Activated B cell treated with CpG ODN at 0.5 μM for 24 hours (primary cell): Measurements from ENCODE around the gene TEAD3. TPM values are rescaled to one million over a fixed set of nuclear protein-coding genes. Genes with fewer than 3 reads are reported as not detected.
"Not testable (repeated sequence)": the region's sequence is repeated elsewhere in the genome, so short reads cannot be mapped to it uniquely, and the experiment has no call there.

Source experiments
- ATAC-seq: fragments of 200-7000 bp; cut with Tn5 transposase; one replicate; pipeline ENCODE4 v1.10.0; 2021; ENCODE audit warnings: low read depth, mild to moderate bottlenecking, moderate library complexity
- CTCF ChIA-PET: fragments of 350-600 bp; sonication (Branson Sonifier 250); formaldehyde crosslinking; loops from one replicate; lab custom pipeline; 2021; ENCODE audit warnings: antibody characterized with exemption; lab: Charles Lee
- POLR2A ChIA-PET: fragments of 350-600 bp; sonication (Branson Sonifier 250); formaldehyde crosslinking; loops from one replicate; lab custom pipeline; 2021; ENCODE audit warnings: antibody characterized with exemption; lab: Charles Lee
- DNase-seq: peaks from one replicate; pipeline ENCODE4 v3.0.0; 2022
- H3K27ac Mint-ChIP-seq: one replicate; pipeline ENCODE4 v1.8.0; 2020; ENCODE audit warnings: mixed read lengths
- H3K27me3 Mint-ChIP-seq: one replicate; pipeline ENCODE4 v1.8.0; 2021; ENCODE audit warnings: mixed read lengths
- H3K36me3 Mint-ChIP-seq: one replicate; pipeline ENCODE4 v1.8.0; 2021; ENCODE audit warnings: low read depth, mixed read lengths
- H3K4me1 Mint-ChIP-seq: one replicate; pipeline ENCODE4 v1.8.0; 2021; ENCODE audit warnings: mixed read lengths
- H3K4me3 Mint-ChIP-seq: one replicate; pipeline ENCODE4 v1.8.0; 2020; ENCODE audit warnings: mild to moderate bottlenecking, mixed read lengths
- H3K9me3 Mint-ChIP-seq: one replicate; pipeline ENCODE4 v1.8.0; 2020; ENCODE audit warnings: mixed read lengths
- intact Hi-C: fragments of 100-400 bp; cut with micrococcal nuclease; formaldehyde crosslinking; loops from one replicate; pipeline ENCODE4 v1.15.1; 2024
- total RNA-seq: library from RNA; stranded (reverse); gene quantifications from 2 replicates; pipeline ENCODE4 v1.2.3, GENCODE V29; 2022
- TF ChIP-seq, protein P1 (sequence below): fragments of 200-600 bp; IDR thresholded peaks from one replicate; pipeline ENCODE4 v1.8.0; 2022; ENCODE audit warnings: antibody characterized with exemption, mild to moderate bottlenecking

The TEAD3 gene
- total RNA-seq, 1 donor from 2014 or later, result 0.13 TPM

DNA sequence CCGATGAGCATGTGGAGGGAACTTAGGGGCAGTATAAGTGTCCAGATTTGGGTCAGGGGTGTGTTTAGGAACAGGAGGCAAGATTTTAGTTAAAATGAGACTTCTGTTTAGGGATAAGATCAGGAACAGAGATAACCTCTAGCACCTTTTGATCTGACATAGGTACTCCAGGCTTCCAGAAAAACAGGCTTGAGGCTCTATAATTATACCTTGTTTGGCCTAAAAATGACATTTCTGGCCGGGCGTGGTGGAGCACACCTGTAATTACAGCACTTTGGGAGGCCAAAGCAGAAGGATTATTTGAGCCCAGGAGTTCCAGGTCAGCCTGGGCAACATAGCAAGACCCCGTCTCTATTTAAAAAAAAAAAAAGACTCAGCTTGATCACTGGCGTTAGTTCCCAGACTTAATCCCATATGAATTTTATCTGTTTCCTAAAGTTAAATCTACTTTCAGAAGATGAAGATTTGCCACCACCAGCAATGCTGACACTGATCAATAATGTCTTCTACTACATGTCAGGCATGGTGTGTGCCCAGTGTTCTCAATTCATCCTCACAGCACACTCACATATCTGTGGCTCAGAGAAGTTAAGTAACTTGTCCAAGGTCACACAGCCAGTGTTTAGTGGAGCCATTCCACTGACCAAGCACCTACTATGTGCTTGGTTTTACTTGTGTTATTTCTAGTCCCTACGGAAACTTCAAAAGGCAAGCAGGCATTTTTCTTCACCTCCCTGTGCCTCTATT, 21.9 kb upstream of the TEAD3 start:
- Mint-ChIP-seq H3K4me1 (peaks cover 8% of the 10 kb centered on the region), H3K27ac (no peak overlapping the region), H3K27me3 (peaks cover 8% of the 10 kb centered on the region), H3K9me3 (no peaks in the 10 kb centered on the region), H3K4me3 (no peak overlapping the region), H3K36me3 (no peaks in the 10 kb centered on the region)
- CTCF ChIA-PET, result no interaction called here
- TF ChIP-seq, protein P1, sequence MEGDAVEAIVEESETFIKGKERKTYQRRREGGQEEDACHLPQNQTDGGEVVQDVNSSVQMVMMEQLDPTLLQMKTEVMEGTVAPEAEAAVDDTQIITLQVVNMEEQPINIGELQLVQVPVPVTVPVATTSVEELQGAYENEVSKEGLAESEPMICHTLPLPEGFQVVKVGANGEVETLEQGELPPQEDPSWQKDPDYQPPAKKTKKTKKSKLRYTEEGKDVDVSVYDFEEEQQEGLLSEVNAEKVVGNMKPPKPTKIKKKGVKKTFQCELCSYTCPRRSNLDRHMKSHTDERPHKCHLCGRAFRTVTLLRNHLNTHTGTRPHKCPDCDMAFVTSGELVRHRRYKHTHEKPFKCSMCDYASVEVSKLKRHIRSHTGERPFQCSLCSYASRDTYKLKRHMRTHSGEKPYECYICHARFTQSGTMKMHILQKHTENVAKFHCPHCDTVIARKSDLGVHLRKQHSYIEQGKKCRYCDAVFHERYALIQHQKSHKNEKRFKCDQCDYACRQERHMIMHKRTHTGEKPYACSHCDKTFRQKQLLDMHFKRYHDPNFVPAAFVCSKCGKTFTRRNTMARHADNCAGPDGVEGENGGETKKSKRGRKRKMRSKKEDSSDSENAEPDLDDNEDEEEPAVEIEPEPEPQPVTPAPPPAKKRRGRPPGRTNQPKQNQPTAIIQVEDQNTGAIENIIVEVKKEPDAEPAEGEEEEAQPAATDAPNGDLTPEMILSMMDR, result no peak
- POLR2A ChIA-PET, result no interaction called here
- ATAC-seq (no peak), DNase-seq (no peak)
- intact Hi-C loops, result no loop called here

DNA sequence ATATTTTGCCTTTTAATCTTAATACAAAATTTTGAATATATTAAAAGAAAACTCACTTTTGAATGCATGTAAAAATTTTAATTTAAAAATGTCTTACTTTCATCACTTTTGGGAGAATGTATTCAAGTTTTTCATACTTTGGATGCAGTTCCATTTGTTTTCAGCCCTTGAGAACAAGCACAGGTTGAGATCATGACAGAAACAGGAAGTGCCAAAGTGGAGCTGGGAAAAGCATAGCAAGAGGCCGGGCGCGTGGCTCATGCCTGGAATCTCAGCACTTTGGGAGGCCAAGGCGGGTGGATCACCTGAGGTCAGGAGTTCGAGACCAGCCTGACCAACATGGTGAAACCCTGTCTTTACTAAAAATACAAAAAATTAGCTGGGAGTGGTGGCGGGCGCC, 21.1 kb upstream of the TEAD3 start:
- POLR2A ChIA-PET, ATAC-seq, H3K36me3 Mint-ChIP-seq, intact Hi-C loops, CTCF ChIA-PET, H3K4me1 Mint-ChIP-seq, H3K9me3 Mint-ChIP-seq, H3K4me3 Mint-ChIP-seq, H3K27me3 Mint-ChIP-seq, H3K27ac Mint-ChIP-seq, DNase-seq: not testable (repeated sequence)

GRCh38 chr6:35516712-35517111, 19.8 kb upstream of the TEAD3 start:
- no peak overlapping the region for H3K27ac Mint-ChIP-seq
- POLR2A ChIA-PET, result interaction anchor here (0.7 kb wide), 1 partner anchor 20 kb away, joined by 5 read pairs; no protein-coding TSS in a partner anchor
- peaks cover 15% of the 10 kb centered on the region for H3K27me3 Mint-ChIP-seq
- H3K4me1 Mint-ChIP-seq, result no peaks in the 10 kb centered on the region
- no peak overlapping the region for H3K4me3 Mint-ChIP-seq
- H3K9me3 Mint-ChIP-seq, result no peaks in the 10 kb centered on the region
- intact Hi-C loops, result no loop called here
- DNase-seq (no peak), ATAC-seq (no peak)
- CTCF ChIA-PET, result interaction anchor here (0.8 kb wide), 1 partner anchor 67 kb away, joined by 3 read pairs; no protein-coding TSS in a partner anchor
- TF ChIP-seq, protein P1, result no peak
- no peaks in the 10 kb centered on the region for H3K36me3 Mint-ChIP-seq

GRCh38 chr6:35515939-35516338, 19.1 kb upstream of the TEAD3 start:
- POLR2A ChIA-PET, H3K36me3 Mint-ChIP-seq, H3K4me3 Mint-ChIP-seq, ATAC-seq, intact Hi-C loops, H3K4me1 Mint-ChIP-seq, H3K27ac Mint-ChIP-seq, H3K9me3 Mint-ChIP-seq, CTCF ChIA-PET, DNase-seq: not testable (repeated sequence)
- peaks cover 19% of the 10 kb centered on the region for H3K27me3 Mint-ChIP-seq

GRCh38 chr6:35514587-35514986, 17.7 kb upstream of the TEAD3 start:
- POLR2A ChIA-PET, result no interaction called here
- no peaks in the 10 kb centered on the region for H3K36me3 Mint-ChIP-seq

DNA sequence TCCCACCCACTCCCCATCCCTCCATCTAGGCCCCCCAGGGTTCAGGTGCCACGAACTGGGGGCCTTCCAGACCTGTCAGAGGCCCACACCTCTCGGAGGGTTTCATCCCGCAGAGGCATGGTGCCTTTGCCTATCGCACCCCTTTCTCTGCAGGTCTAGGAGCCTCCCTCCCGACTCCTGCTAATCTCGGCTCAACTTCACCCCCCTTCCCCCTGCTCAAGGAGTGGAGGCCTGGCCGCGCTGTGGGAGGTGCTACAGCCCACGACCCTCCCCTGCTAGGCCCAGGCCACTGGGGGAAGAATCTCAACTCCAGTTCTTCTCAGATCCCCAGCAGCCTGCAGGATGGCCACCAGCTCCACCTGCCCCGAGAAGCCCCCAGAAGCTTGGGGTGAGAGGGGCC, 15.9 kb upstream of the TEAD3 start, which contains the start of gene TULP1:
Gene TULP1 (minus strand): TSS at position 157 of the 400 bp plus-strand sequence. CDS start 38 bp downstream, at position 119.
- ChIA-PET POLR2A (no interaction called here), CTCF (no interaction called here)
- ATAC-seq (no peak), DNase-seq (no peak)
- Mint-ChIP-seq H3K27me3 (peaks cover 36% of the 10 kb centered on the region), H3K27ac (no peak within 1 kb of the TSS), H3K9me3 (no peaks in the 10 kb centered on the region), H3K4me1 (peaks cover 3% of the 10 kb centered on the region), H3K4me3 (no peak within 1 kb of the TSS), H3K36me3 (no peaks in the 10 kb centered on the region)
- TF ChIP-seq, protein P1, result no peak
- intact Hi-C loops, result no loop called here

More at GRCh38 chr6:35514587-35514986, 17.7 kb upstream of the TEAD3 start:
- Mint-ChIP-seq H3K9me3 (no peaks in the 10 kb centered on the region), H3K4me3 (no peak overlapping the region), H3K27me3 (peaks cover 29% of the 10 kb centered on the region), H3K27ac (no peak overlapping the region), H3K4me1 (no peaks in the 10 kb centered on the region)
- CTCF ChIA-PET, result no interaction called here
- ATAC-seq, result no peak
- intact Hi-C loops, result no loop called here
- TF ChIP-seq, protein P1, result no peak
- DNase-seq, result no peak
